ENCODE data around the gene CDNF. TPM values are rescaled to one million over a fixed set of nuclear protein-coding genes. Genes with fewer than 3 reads are reported as not detected.

CDNF gene
- total and polyA plus RNA-seq, 4 donors = 1.5 to 5.9 (median 2.9) TPM

DNA sequence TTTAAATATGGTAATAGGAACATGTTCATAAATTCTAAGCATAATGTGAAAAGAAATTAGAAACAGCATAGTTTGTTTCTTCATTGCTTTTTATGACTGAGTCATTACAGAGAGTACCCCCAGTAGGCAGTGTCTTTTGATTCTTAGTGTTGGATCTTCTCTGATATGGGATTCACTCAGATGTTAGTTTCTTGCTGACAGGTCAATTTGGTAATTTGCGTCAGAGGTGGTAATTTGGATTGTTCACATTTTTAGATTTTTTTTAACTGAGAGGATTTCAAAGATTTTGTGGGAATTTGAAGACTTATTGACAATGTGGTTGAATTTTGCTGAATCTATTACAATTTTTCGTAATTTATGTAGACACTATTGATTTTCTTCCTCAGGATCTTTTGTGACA lies 2.3 kb upstream of the CDNF start:
- no peaks in the 10 kb centered on the region for H3K9me3 ChIP-seq (ENCODE audit: control insufficient read depth in 4 of 4, low read length in 3 of 4)
- no peak overlapping the region for H3K9ac ChIP-seq (ENCODE audit: low read depth in 1 of 2, low read length in 2 of 2)
- H3K4me1 ChIP-seq (ENCODE audit: control insufficient read depth in 4 of 4, insufficient read depth in 4 of 4, low read length in 3 of 4) = peaks cover 0 to 19% (median 9%) of the 10 kb centered on the region in 4 donors
- no peak overlapping the region for H3K4me3 ChIP-seq (ENCODE audit: low read depth in 1 of 3, low read length in 3 of 3)
- H3K36me3 ChIP-seq (ENCODE audit: control insufficient read depth in 4 of 4, insufficient read depth in 3 of 4, low read depth in 1 of 4, low read length in 3 of 4) = peaks cover 3 to 34% (median 24%) of the 10 kb centered on the region in 4 donors
- H3K27me3 ChIP-seq (ENCODE audit: control insufficient read depth in 4 of 4, insufficient read depth in 4 of 4, low read length in 3 of 4) = no peaks in the 10 kb centered on the region
- WGBS = 91% methylated on average over 2 of the region's 2 CpGs
- TF ChIP-seq FOXA2 (IDR thresholded peaks at IDR 0.05) = no peak
- TF ChIP-seq HNF4A (conservative IDR thresholded peaks at IDR 0.05) = no peak
- TF ChIP-seq FOXA1 (IDR thresholded peaks at IDR 0.05) = no peak
- TF ChIP-seq, protein P1, sequence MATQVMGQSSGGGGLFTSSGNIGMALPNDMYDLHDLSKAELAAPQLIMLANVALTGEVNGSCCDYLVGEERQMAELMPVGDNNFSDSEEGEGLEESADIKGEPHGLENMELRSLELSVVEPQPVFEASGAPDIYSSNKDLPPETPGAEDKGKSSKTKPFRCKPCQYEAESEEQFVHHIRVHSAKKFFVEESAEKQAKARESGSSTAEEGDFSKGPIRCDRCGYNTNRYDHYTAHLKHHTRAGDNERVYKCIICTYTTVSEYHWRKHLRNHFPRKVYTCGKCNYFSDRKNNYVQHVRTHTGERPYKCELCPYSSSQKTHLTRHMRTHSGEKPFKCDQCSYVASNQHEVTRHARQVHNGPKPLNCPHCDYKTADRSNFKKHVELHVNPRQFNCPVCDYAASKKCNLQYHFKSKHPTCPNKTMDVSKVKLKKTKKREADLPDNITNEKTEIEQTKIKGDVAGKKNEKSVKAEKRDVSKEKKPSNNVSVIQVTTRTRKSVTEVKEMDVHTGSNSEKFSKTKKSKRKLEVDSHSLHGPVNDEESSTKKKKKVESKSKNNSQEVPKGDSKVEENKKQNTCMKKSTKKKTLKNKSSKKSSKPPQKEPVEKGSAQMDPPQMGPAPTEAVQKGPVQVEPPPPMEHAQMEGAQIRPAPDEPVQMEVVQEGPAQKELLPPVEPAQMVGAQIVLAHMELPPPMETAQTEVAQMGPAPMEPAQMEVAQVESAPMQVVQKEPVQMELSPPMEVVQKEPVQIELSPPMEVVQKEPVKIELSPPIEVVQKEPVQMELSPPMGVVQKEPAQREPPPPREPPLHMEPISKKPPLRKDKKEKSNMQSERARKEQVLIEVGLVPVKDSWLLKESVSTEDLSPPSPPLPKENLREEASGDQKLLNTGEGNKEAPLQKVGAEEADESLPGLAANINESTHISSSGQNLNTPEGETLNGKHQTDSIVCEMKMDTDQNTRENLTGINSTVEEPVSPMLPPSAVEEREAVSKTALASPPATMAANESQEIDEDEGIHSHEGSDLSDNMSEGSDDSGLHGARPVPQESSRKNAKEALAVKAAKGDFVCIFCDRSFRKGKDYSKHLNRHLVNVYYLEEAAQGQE (IDR thresholded peaks at IDR 0.05) = no peak
- no peak for TF ChIP-seq NR2F2 (IDR thresholded peaks at IDR 0.05)
- H3K27ac ChIP-seq (ENCODE audit: low read depth in 1 of 2, low read length in 2 of 2) = no peak overlapping the region
- no peak for DNase-seq (ENCODE audit: low spot score)

DNA sequence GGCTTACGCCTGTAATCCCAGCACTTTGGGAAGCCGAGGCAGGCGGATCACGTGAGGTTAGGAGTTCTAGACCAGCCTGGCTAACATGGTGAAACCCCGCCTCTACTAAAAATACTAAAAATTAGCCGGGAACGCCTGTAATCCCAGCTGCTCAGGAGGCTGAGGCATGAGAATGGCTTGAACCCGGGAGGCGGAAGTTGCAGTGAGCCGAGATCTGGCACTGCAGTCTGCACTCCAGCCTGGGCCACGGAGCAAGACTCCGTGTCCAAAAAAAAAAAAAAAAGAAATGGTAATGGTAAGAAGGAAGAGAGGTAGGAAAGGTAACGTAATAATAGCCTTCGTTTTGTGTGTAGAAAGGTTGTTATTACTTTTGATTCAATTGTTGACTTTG lies 1.5 kb upstream of the CDNF start:
- H3K4me1 ChIP-seq (ENCODE audit: control insufficient read depth in 4 of 4, insufficient read depth in 4 of 4, low read length in 3 of 4) = peaks cover 0 to 19% (median 9%) of the 10 kb centered on the region in 4 donors
- H3K4me3 ChIP-seq (ENCODE audit: low read depth in 1 of 3, low read length in 3 of 3) = peak overlapping the region; percentile 95 to 98 (median 97)
- no peaks in the 10 kb centered on the region for H3K27me3 ChIP-seq (ENCODE audit: control insufficient read depth in 4 of 4, insufficient read depth in 4 of 4, low read length in 3 of 4)
- DNase-seq (ENCODE audit: low spot score) = no peak
- H3K27ac ChIP-seq (ENCODE audit: low read depth in 1 of 2, low read length in 2 of 2) = peak overlapping the region in 1 of 2 donors; percentile 88
- H3K9ac ChIP-seq (ENCODE audit: low read depth in 1 of 2, low read length in 2 of 2) = peak overlapping the region; percentile 41 to 76
- TF ChIP-seq HNF4G (IDR thresholded peaks at IDR 0.05) = no peak
- no peak for TF ChIP-seq FOXA2 (IDR thresholded peaks at IDR 0.05)
- no peak for TF ChIP-seq RAD21 (IDR thresholded peaks at IDR 0.05)
- TF ChIP-seq RXRA (IDR thresholded peaks at IDR 0.05) = no peak
- TF ChIP-seq, protein P2, sequence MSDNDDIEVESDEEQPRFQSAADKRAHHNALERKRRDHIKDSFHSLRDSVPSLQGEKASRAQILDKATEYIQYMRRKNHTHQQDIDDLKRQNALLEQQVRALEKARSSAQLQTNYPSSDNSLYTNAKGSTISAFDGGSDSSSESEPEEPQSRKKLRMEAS (IDR thresholded peaks at IDR 0.05) = no peak
- TF ChIP-seq JUND (IDR thresholded peaks at IDR 0.05) = no peak
- TF ChIP-seq, protein P3, sequence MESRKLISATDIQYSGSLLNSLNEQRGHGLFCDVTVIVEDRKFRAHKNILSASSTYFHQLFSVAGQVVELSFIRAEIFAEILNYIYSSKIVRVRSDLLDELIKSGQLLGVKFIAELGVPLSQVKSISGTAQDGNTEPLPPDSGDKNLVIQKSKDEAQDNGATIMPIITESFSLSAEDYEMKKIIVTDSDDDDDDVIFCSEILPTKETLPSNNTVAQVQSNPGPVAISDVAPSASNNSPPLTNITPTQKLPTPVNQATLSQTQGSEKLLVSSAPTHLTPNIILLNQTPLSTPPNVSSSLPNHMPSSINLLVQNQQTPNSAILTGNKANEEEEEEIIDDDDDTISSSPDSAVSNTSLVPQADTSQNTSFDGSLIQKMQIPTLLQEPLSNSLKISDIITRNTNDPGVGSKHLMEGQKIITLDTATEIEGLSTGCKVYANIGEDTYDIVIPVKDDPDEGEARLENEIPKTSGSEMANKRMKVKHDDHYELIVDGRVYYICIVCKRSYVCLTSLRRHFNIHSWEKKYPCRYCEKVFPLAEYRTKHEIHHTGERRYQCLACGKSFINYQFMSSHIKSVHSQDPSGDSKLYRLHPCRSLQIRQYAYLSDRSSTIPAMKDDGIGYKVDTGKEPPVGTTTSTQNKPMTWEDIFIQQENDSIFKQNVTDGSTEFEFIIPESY (IDR thresholded peaks at IDR 0.05) = no peak
- TF ChIP-seq NR2F2 (IDR thresholded peaks at IDR 0.05) = no peak
- TF ChIP-seq, protein P4, sequence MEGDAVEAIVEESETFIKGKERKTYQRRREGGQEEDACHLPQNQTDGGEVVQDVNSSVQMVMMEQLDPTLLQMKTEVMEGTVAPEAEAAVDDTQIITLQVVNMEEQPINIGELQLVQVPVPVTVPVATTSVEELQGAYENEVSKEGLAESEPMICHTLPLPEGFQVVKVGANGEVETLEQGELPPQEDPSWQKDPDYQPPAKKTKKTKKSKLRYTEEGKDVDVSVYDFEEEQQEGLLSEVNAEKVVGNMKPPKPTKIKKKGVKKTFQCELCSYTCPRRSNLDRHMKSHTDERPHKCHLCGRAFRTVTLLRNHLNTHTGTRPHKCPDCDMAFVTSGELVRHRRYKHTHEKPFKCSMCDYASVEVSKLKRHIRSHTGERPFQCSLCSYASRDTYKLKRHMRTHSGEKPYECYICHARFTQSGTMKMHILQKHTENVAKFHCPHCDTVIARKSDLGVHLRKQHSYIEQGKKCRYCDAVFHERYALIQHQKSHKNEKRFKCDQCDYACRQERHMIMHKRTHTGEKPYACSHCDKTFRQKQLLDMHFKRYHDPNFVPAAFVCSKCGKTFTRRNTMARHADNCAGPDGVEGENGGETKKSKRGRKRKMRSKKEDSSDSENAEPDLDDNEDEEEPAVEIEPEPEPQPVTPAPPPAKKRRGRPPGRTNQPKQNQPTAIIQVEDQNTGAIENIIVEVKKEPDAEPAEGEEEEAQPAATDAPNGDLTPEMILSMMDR (IDR thresholded peaks at IDR 0.05; ENCODE audit: low read depth, low read length, missing input control) = no peak
- TF ChIP-seq HNF4A (conservative IDR thresholded peaks at IDR 0.05) = no peak
- WGBS = 13% methylated on average over 14 of the region's 14 CpGs
- H3K36me3 ChIP-seq (ENCODE audit: control insufficient read depth in 4 of 4, insufficient read depth in 3 of 4, low read depth in 1 of 4, low read length in 3 of 4) = peaks cover 3 to 28% (median 24%) of the 10 kb centered on the region in 4 donors
- H3K9me3 ChIP-seq (ENCODE audit: control insufficient read depth in 4 of 4, low read length in 3 of 4) = no peaks in the 10 kb centered on the region
